ENCODE data around the gene OR51A7.

The OR51A7 gene

DNA sequence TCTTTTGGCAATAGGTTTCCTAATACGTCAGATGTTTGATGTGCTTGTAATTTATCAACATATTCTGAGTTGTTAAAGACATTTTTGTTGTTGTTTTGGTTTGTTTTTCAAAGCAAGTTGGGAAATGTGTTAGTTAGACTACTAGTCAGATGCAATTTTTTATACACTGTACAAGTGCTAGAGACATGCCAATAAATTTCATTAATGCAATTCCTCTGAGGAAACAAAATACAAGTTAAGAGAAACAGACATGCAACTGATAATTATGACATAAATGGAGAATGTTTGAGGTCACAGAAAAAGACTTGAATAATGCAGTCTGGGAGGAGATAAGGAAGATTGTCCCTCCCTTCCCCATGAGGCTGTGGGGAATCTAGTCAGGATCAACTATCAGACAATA lies 16.0 kb upstream of the OR51A7 start:
- Histone ChIP-seq H3K9me3 (ENCODE audit: control insufficient read depth, insufficient read depth, low read length) (no peaks in the 10 kb centered on the region), H3K27ac (ENCODE audit: low read length) (no peak overlapping the region), H3K4me1 (ENCODE audit: control insufficient read depth, insufficient read depth, low read length) (no peaks in the 10 kb centered on the region), H3K36me3 (ENCODE audit: control insufficient read depth, insufficient read depth, low read length) (no peaks in the 10 kb centered on the region), H3K4me3 (ENCODE audit: low read length) (no peak overlapping the region), H3K27me3 (ENCODE audit: control insufficient read depth, insufficient read depth, low read length) (no peaks in the 10 kb centered on the region)
- DNase-seq (ENCODE audit: low read depth, low spot score) = no peak
- WGBS (ENCODE audit: insufficient coverage, insufficient read length) = no CpG with 5 or more reads among the region's 1 CpG

DNA sequence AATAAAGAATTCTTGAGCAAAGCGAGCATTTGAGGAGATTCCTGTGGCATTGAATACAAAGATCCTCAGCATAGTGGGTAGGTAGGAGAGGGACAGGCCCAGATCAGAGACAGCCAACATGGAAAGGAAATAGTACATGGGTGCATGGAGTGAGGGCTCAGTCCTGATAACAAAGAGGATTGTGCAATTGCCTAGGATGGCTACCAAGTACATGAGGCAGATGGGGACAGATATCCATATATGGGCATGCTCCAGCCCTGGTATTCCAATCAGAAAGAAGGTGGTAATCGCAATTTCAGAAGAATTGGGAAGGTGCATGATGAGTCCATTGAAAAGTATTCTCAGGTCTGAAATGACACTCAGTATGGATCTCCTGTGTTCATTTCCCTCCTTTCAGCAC lies 13.3 kb upstream of the OR51A7 start:
- H3K36me3 ChIP-seq (ENCODE audit: control insufficient read depth, insufficient read depth, low read length) = no peaks in the 10 kb centered on the region
- H3K27ac ChIP-seq (ENCODE audit: low read length) = no peak overlapping the region
- no peaks in the 10 kb centered on the region for H3K27me3 ChIP-seq (ENCODE audit: control insufficient read depth, insufficient read depth, low read length)
- no CpG with 5 or more reads among the region's 2 CpGs for WGBS (ENCODE audit: insufficient coverage, insufficient read length)
- DNase-seq (ENCODE audit: low read depth, low spot score) = no peak
- no peaks in the 10 kb centered on the region for H3K9me3 ChIP-seq (ENCODE audit: control insufficient read depth, insufficient read depth, low read length)
- no peaks in the 10 kb centered on the region for H3K4me1 ChIP-seq (ENCODE audit: control insufficient read depth, insufficient read depth, low read length)
- H3K4me3 ChIP-seq (ENCODE audit: low read length) = no peak overlapping the region

DNA sequence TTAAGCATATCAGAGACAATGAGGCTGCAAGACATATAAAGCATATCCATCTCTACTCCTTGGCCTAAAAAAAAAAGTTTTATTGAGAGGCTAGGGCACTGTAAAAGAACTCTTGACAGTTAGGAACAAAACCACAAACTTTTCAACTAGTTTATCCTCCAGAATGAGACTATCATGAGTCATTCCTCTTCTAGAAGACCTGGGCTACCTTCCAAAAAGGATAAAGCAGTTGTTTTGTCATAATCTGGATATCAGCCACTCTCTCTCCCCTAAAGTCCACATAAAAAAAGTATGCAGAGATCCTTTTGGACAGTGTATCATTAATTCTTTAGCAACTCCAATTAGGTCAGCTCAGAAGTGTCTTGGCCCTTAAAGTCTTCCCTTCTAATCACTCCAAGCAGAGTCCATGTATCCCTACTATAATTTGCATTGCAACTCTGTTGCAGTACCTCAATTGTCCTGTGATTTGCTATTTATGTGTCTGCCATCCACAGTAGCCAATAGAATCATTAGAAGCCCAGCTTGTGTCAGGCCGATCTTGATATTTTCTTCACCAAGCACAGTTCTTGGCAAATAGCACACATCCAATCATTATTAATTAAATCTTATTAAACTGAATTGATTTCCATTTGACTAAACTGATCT lies 11.5 kb upstream of the OR51A7 start:
- Histone ChIP-seq H3K27ac (ENCODE audit: low read length) (no peak overlapping the region), H3K4me3 (ENCODE audit: low read length) (no peak overlapping the region), H3K9me3 (ENCODE audit: control insufficient read depth, insufficient read depth, low read length) (no peaks in the 10 kb centered on the region), H3K36me3 (ENCODE audit: control insufficient read depth, insufficient read depth, low read length) (no peaks in the 10 kb centered on the region), H3K4me1 (ENCODE audit: control insufficient read depth, insufficient read depth, low read length) (no peaks in the 10 kb centered on the region), H3K27me3 (ENCODE audit: control insufficient read depth, insufficient read depth, low read length) (no peaks in the 10 kb centered on the region)
- no CpG with 5 or more reads among the region's 1 CpG for WGBS (ENCODE audit: insufficient coverage, insufficient read length)
- DNase-seq (ENCODE audit: low read depth, low spot score) = no peak

DNA sequence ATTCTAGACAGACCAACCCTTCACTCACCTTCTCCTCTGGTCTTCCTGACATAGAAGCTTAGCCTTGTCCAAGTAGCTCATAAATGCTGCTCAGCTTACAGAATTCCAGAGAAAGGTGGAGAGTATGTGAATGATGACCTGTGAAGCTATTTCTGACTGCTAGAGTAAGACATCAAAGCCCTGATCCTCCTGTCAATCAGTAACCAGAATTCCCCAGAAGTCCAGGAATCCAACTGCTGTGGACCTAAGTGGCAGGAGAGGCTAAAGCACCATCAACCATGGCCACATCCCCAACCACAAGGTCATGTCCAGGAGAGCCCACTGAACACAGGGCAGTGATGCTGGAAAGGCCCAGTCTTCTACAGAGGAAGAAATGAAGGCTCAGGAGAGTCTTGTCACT lies 13.0 kb downstream of the OR51A7 start:
- DNase-seq (ENCODE audit: low read depth, low spot score) = no peak
- Histone ChIP-seq H3K27me3 (ENCODE audit: control insufficient read depth, insufficient read depth, low read length) (no peaks in the 10 kb centered on the region), H3K27ac (ENCODE audit: low read length) (no peak overlapping the region), H3K36me3 (ENCODE audit: control insufficient read depth, insufficient read depth, low read length) (no peaks in the 10 kb centered on the region), H3K4me3 (ENCODE audit: low read length) (no peak overlapping the region), H3K4me1 (ENCODE audit: control insufficient read depth, insufficient read depth, low read length) (no peaks in the 10 kb centered on the region), H3K9me3 (ENCODE audit: control insufficient read depth, insufficient read depth, low read length) (no peaks in the 10 kb centered on the region)

DNA sequence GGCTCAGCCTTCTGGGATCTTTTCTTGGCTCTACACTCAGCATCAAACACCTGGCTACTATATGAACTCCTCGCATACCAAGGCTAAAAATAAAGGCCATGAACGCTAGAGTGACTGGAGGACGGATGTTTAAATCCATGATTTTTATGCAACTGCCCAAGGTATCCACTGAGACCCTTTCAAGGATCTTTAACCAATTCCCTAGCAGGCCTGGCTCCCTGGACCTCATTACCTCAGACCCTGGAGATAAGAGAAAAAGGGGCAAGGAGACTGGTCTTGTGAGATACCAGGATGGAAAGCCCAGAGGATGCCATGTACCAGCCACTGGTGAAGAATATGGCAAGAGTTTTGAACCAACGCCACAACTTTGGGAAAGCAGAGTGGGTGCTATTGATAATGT lies 15.7 kb downstream of the OR51A7 start, which contains the start of gene OR51G2:
OR51G2 (minus strand) TSS at position 101 of the 400 bp plus-strand sequence. CDS start 3,687 bp downstream, outside the sequence.
- no peaks in the 10 kb centered on the region for H3K27me3 ChIP-seq (ENCODE audit: control insufficient read depth, insufficient read depth, low read length)
- no peaks in the 10 kb centered on the region for H3K9me3 ChIP-seq (ENCODE audit: control insufficient read depth, insufficient read depth, low read length)
- H3K27ac ChIP-seq (ENCODE audit: low read length) = no peak within 1 kb of the TSS
- no peak for DNase-seq (ENCODE audit: low read depth, low spot score)
- no peaks in the 10 kb centered on the region for H3K36me3 ChIP-seq (ENCODE audit: control insufficient read depth, insufficient read depth, low read length)
- no CpG with 5 or more reads among the region's 4 CpGs for WGBS (ENCODE audit: insufficient coverage, insufficient read length)
- H3K4me3 ChIP-seq (ENCODE audit: low read length) = no peak within 1 kb of the TSS
- no peaks in the 10 kb centered on the region for H3K4me1 ChIP-seq (ENCODE audit: control insufficient read depth, insufficient read depth, low read length)

DNA sequence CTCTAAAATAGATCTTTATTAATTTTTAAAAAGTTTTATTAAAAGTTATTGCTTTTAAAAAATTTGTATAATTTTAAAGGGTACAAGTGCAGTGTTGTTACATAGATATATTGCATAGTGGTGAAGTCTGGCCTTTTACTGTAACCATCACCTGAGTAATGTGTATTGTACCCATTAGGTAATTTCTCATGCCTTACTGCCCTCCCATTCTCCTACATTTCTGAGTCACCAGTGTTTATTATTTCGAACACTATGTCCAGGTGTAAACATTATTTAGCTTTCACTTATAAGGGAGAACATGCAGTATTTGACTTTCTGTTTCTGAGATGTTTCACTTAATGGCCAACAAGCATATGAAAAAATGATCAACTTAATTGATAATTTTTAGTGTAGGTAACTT lies 18.2 kb downstream of the OR51A7 start:
- no peak for DNase-seq (ENCODE audit: low read depth, low spot score)
- WGBS (ENCODE audit: insufficient coverage, insufficient read length) = no CpG with 5 or more reads among the region's 1 CpG
- H3K4me1 ChIP-seq (ENCODE audit: control insufficient read depth, insufficient read depth, low read length) = no peaks in the 10 kb centered on the region

DNA sequence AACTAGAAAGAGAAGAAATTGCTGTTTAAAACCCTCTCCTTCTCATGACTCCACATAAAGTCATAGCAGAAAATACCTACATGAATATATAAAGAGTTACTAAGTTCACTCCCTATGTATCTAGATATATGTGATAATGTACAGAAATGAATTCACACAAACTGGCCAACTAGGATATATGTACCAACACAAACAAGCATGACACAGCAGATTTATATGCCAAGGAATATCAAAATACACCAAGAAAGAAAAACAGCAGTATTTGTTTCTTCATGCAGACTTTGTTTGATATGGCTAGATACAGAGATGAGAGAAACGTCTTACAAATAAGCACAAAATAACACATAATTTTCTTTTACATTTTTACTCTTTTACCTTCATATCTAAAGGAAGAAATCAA lies 18.7 kb downstream of the OR51A7 start:
- Histone ChIP-seq H3K9me3 (ENCODE audit: control insufficient read depth, insufficient read depth, low read length) (no peaks in the 10 kb centered on the region), H3K36me3 (ENCODE audit: control insufficient read depth, insufficient read depth, low read length) (no peaks in the 10 kb centered on the region), H3K4me3 (ENCODE audit: low read length) (no peak overlapping the region), H3K27ac (ENCODE audit: low read length) (no peak overlapping the region), H3K27me3 (ENCODE audit: control insufficient read depth, insufficient read depth, low read length) (no peaks in the 10 kb centered on the region), H3K4me1 (ENCODE audit: control insufficient read depth, insufficient read depth, low read length) (no peaks in the 10 kb centered on the region)
- WGBS (ENCODE audit: insufficient coverage, insufficient read length) = no CpG with 5 or more reads among the region's 1 CpG
- no peak for DNase-seq (ENCODE audit: low read depth, low spot score)

More for the DNA sequence above, 18.2 kb downstream of the OR51A7 start:
- Histone ChIP-seq H3K27ac (ENCODE audit: low read length) (no peak overlapping the region), H3K27me3 (ENCODE audit: control insufficient read depth, insufficient read depth, low read length) (no peaks in the 10 kb centered on the region), H3K4me3 (ENCODE audit: low read length) (no peak overlapping the region), H3K9me3 (ENCODE audit: control insufficient read depth, insufficient read depth, low read length) (no peaks in the 10 kb centered on the region), H3K36me3 (ENCODE audit: control insufficient read depth, insufficient read depth, low read length) (no peaks in the 10 kb centered on the region)

DNA sequence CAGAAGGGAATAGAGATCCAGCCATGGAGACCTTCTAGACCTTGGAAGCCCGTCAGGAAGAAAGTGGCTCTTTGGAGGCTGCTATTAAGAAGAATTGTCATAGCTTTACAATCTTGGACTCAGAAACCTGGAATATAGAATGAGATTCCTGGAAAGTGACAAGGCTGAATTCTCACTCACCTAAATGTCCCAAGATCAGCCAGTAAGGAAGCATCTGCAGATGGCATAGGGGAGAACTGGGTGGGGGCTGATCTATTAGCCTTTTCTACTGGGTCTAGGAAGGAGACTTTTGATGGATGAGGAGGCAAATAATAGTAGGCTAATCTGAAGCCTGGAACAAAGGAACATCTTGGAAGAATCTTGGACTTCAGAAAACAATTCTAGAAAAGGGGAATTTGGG lies 20.7 kb downstream of the OR51A7 start, which contains the start of gene OR51G1:
OR51G1 (minus strand) TSS at position 101 of the 400 bp plus-strand sequence; CDS start at position 101, 0 bp downstream.
- Histone ChIP-seq H3K27me3 (ENCODE audit: control insufficient read depth, insufficient read depth, low read length) (no peaks in the 10 kb centered on the region), H3K36me3 (ENCODE audit: control insufficient read depth, insufficient read depth, low read length) (no peaks in the 10 kb centered on the region), H3K4me3 (ENCODE audit: low read length) (no peak within 1 kb of the TSS), H3K4me1 (ENCODE audit: control insufficient read depth, insufficient read depth, low read length) (no peaks in the 10 kb centered on the region), H3K27ac (ENCODE audit: low read length) (no peak within 1 kb of the TSS), H3K9me3 (ENCODE audit: control insufficient read depth, insufficient read depth, low read length) (no peaks in the 10 kb centered on the region)
- WGBS (ENCODE audit: insufficient coverage, insufficient read length) = no CpG with 5 or more reads among the region's 1 CpG
- DNase-seq (ENCODE audit: low read depth, low spot score) = no peak

DNA sequence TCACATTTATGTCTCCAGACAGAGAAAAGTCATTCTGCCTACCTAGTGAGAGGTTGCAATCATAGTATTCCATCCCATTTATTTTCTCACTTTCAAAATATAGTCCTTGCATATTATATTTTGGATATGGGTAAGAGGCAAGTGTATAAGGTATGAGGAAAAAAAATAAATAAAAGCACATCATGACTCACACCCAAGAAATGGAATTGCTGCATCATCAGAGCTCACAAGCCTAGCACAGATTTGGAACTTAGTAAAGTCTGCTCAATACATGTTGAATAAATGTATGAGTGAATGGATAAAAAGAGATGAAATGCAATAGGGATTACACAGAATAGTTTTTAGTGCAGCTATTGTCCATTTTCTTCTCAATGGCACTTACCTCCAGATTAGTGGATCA lies 23.0 kb downstream of the OR51A7 start:
- no peak for DNase-seq (ENCODE audit: low read depth, low spot score)
- no peak overlapping the region for H3K27ac ChIP-seq (ENCODE audit: low read length)
- no peaks in the 10 kb centered on the region for H3K9me3 ChIP-seq (ENCODE audit: control insufficient read depth, insufficient read depth, low read length)
- H3K36me3 ChIP-seq (ENCODE audit: control insufficient read depth, insufficient read depth, low read length) = no peaks in the 10 kb centered on the region
- H3K4me3 ChIP-seq (ENCODE audit: low read length) = no peak overlapping the region
- no peaks in the 10 kb centered on the region for H3K4me1 ChIP-seq (ENCODE audit: control insufficient read depth, insufficient read depth, low read length)
- no peaks in the 10 kb centered on the region for H3K27me3 ChIP-seq (ENCODE audit: control insufficient read depth, insufficient read depth, low read length)

DNA sequence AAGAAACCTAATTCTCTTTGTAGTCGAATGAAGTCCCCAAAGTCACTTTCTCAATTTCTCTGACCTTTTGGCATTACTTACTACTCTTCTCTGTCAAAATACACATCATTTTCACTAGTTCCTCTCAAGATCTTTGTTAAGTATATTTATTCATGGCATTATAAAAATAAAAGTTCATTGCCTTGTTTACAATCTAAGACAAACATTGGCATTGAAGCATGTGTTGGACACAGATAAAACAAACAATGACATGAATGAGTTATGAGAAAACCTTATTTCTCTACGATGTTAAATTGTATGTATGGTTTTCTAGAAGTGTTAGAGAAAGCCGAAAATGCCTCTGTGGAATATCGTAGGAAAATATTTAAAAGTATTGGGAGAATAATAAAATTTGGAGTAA lies 29.2 kb downstream of the OR51A7 start:
- no peaks in the 10 kb centered on the region for H3K9me3 ChIP-seq (ENCODE audit: control insufficient read depth, insufficient read depth, low read length)
- no peak overlapping the region for H3K27ac ChIP-seq (ENCODE audit: low read length)
- no peak overlapping the region for H3K4me3 ChIP-seq (ENCODE audit: low read length)
- DNase-seq (ENCODE audit: low read depth, low spot score) = no peak
- no peaks in the 10 kb centered on the region for H3K36me3 ChIP-seq (ENCODE audit: control insufficient read depth, insufficient read depth, low read length)
- no peaks in the 10 kb centered on the region for H3K4me1 ChIP-seq (ENCODE audit: control insufficient read depth, insufficient read depth, low read length)
- WGBS (ENCODE audit: insufficient coverage, insufficient read length) = 100% methylated on average over 3 of the region's 4 CpGs
- H3K27me3 ChIP-seq (ENCODE audit: control insufficient read depth, insufficient read depth, low read length) = no peaks in the 10 kb centered on the region

DNA sequence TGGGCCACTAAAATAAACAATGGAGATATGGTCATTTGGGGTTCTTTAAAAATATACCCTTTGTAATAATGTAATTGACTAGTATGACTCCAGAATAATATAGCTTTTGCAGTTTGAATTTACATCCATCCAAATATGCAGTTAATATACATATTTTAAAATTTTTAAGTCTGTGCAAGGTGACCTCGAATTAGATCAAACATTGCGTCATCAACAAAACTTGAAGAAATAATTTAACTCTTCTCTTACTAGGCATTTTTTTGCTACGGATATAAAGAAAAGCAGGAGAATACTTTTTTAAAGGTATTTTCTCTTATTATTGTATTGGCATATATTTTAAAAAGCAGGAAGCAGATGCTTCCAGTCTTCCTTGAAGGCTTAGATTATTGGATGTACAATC lies 33.2 kb downstream of the OR51A7 start:
- DNase-seq (ENCODE audit: low read depth, low spot score) = no peak
- Histone ChIP-seq H3K9me3 (ENCODE audit: control insufficient read depth, insufficient read depth, low read length) (no peaks in the 10 kb centered on the region), H3K4me3 (ENCODE audit: low read length) (no peak overlapping the region), H3K4me1 (ENCODE audit: control insufficient read depth, insufficient read depth, low read length) (no peaks in the 10 kb centered on the region), H3K27me3 (ENCODE audit: control insufficient read depth, insufficient read depth, low read length) (no peaks in the 10 kb centered on the region), H3K36me3 (ENCODE audit: control insufficient read depth, insufficient read depth, low read length) (no peaks in the 10 kb centered on the region), H3K27ac (ENCODE audit: low read length) (no peak overlapping the region)
- WGBS (ENCODE audit: insufficient coverage, insufficient read length) = no CpG with 5 or more reads among the region's 3 CpGs
